Activated CD8-positive, alpha-beta memory T cell treated with anti-CD3 and anti-CD28 coated beads for 4 hours (primary cell): ENCODE results near the gene GALNT2.

ENCODE experiments used
- DNase-seq, 2 donors: peaks; one replicate each; pipeline ENCODE4 v3.0.0-alpha.2; 2020; ENCODE audit warnings: low read depth in 2 of 2

GALNT2 gene

GRCh38 chr1:230128569-230129285 lies 61.7 kb downstream of the GALNT2 start:
- no peak for DNase-seq

- no peak for DNase-seq
Observed at GRCh38 chr1:230129341-230129740, 62.3 kb downstream of the GALNT2 start.

GRCh38 chr1:230130172-230130944 lies 63.3 kb downstream of the GALNT2 start:
- no peak for DNase-seq

- DNase-seq, result no peak
Observed at GRCh38 chr1:230131457-230131856, 64.4 kb downstream of the GALNT2 start.

GRCh38 chr1:230132758-230133157 lies 65.7 kb downstream of the GALNT2 start:
- DNase-seq, result no peak

- no peak for DNase-seq
Observed at GRCh38 chr1:230135726-230136125, 68.7 kb downstream of the GALNT2 start.

- DNase-seq, result no peak
Observed at GRCh38 chr1:230136453-230137336, 69.7 kb downstream of the GALNT2 start.

GRCh38 chr1:230137337-230137815 lies 70.3 kb downstream of the GALNT2 start:
- no peak for DNase-seq

- no peak for DNase-seq
Observed at GRCh38 chr1:230138561-230139239, 71.7 kb downstream of the GALNT2 start.

GRCh38 chr1:230139315-230139714 lies 72.3 kb downstream of the GALNT2 start:
- no peak for DNase-seq

- DNase-seq, result no peak
Observed at GRCh38 chr1:230139741-230140140, 72.7 kb downstream of the GALNT2 start.

GRCh38 chr1:230140221-230141020 lies 73.4 kb downstream of the GALNT2 start:
- no peak for DNase-seq

GRCh38 chr1:230141021-230141648 lies 74.1 kb downstream of the GALNT2 start:
- no peak for DNase-seq

- no peak for DNase-seq
Observed at GRCh38 chr1:230141797-230142607, 75.0 kb downstream of the GALNT2 start.

GRCh38 chr1:230142608-230143210 lies 75.7 kb downstream of the GALNT2 start:
- no peak for DNase-seq

GRCh38 chr1:230143534-230143933 lies 76.5 kb downstream of the GALNT2 start:
- no peak for DNase-seq

- no peak for DNase-seq
Observed at GRCh38 chr1:230144010-230144614, 77.1 kb downstream of the GALNT2 start.

- DNase-seq, result no peak
Observed at GRCh38 chr1:230144758-230145504, 77.9 kb downstream of the GALNT2 start.
